HepG2 (cell line): Measurements from ENCODE around the gene PRMT5. TPM values are rescaled to one million over a fixed set of nuclear protein-coding genes. Genes with fewer than 3 reads are reported as not detected.

ENCODE experiments used
- ATAC-seq: fragments of 200-7000 bp; cut with Tn5 transposase; 3 replicates; pipeline ENCODE4 v1.9.1; 2020; ENCODE audit warnings: mild to moderate bottlenecking, moderate library complexity
- BruUV-seq: library from RNA; stranded (reverse); fragments of 400-500 nt; replicated peaks from 2 replicates; lab custom pipeline; 2021; lab: Mats Ljungman, UMichigan
- CTCF ChIA-PET: fragments of 300-600 bp; formaldehyde crosslinking; extraction: SDS; loops from one replicate; lab custom pipeline; 2021; ENCODE audit warnings: low total read pairs, inconsistent platforms, low intra/inter-chr PET ratio; lab: Yijun Ruan, JAX
- POLR2A ChIA-PET: fragments of 350-600 bp; sonication (Branson Sonifier 250); formaldehyde crosslinking; loops from one replicate; lab custom pipeline; 2020; ENCODE audit warnings: antibody characterized with exemption, inconsistent platforms; lab: Yijun Ruan, JAX
- DNase-seq: peaks from one replicate; pipeline ENCODE4 v3.0.0-alpha.2; 2015; ENCODE audit warnings: low spot score
- FAIRE-seq: peaks from 3 replicates; lab custom pipeline; 2011; peaks lifted over from hg19 to GRCh38; lab: Jason Lieb, UNC
- H2AFZ ChIP-seq: one replicate; pipeline ENCODE4 v1.6.1; 2011; ENCODE audit warnings: low read length, inconsistent platforms
- H3K27ac ChIP-seq: fragments of 300-600 bp; 3 replicates; pipeline ENCODE4 v1.8.0; 2011; ENCODE audit warnings: mixed run types, mild to moderate bottlenecking, mixed read lengths, low read length, inconsistent platforms; ENCODE audit not compliant: insufficient read depth; ENCODE audit errors: extremely low read length
- H3K27me3 ChIP-seq, 2 experiments: fragments of 200-600 bp in 1 of 2; 2 replicates in 1 of 2; 3 replicates in 1 of 2; pipeline versions ENCODE4 v1.6.0 to v1.8.0; 2011; ENCODE audit warnings: low read length in 2 of 2, mild to moderate bottlenecking in 2 of 2, moderate library complexity in 2 of 2, inconsistent platforms in 1 of 2; ENCODE audit not compliant: insufficient read depth in 2 of 2, control insufficient read depth in 1 of 2
- H3K36me3 ChIP-seq, 2 experiments: fragments of 200-600 bp in 1 of 2; replicated peaks in 1 of 2; 2 replicates in 1 of 2; 3 replicates in 1 of 2; pipeline versions ENCODE4 v1.5.1 to v1.8.0; 2011; ENCODE audit warnings: low read length in 2 of 2, inconsistent platforms in 1 of 2; ENCODE audit not compliant: insufficient read depth in 2 of 2, control insufficient read depth in 1 of 2
- H3K4me1 ChIP-seq: 2 replicates; pipeline ENCODE4 v1.5.1; 2012; ENCODE audit warnings: low read length, inconsistent platforms; ENCODE audit not compliant: insufficient read depth
- H3K4me2 ChIP-seq: 2 replicates; pipeline ENCODE4 v1.6.0; 2011; ENCODE audit warnings: low read depth, low read length, inconsistent platforms
- H3K4me3 ChIP-seq, 3 experiments: fragments of 200-600 bp in 1 of 3; sonication (generic), shearing (Covaris generic) in 1 of 3; replicated peaks in 1 of 3; 2 replicates each; pipeline ENCODE4 v1.5.1; 2011 to 2016; ENCODE audit warnings: low read length in 3 of 3, inconsistent platforms in 2 of 3, low read depth in 2 of 3, mild to moderate bottlenecking in 2 of 3, control low read depth in 1 of 3, mixed read lengths in 1 of 3; ENCODE audit not compliant: insufficient read depth in 1 of 3
- H3K79me2 ChIP-seq: one replicate; pipeline ENCODE4 v1.6.1; 2011; ENCODE audit warnings: low read length, inconsistent platforms; ENCODE audit not compliant: insufficient read depth
- H3K9ac ChIP-seq: 2 replicates; pipeline ENCODE4 v1.6.0; 2011; ENCODE audit warnings: mild to moderate bottlenecking, low read depth, low read length, inconsistent platforms; ENCODE audit not compliant: insufficient read depth
- H3K9me3 ChIP-seq: 2 replicates; pipeline ENCODE4 v1.5.1; 2012; ENCODE audit warnings: mild to moderate bottlenecking, low read length
- H4K20me1 ChIP-seq: 2 replicates; pipeline ENCODE4 v1.6.0; 2011; ENCODE audit warnings: inconsistent platforms, mild to moderate bottlenecking, low read length, moderate library complexity; ENCODE audit not compliant: insufficient read depth
- CHD2 ChIP-seq: IDR thresholded peaks from 2 replicates; pipeline ENCODE4 v1.6.1; 2011; ENCODE audit warnings: low read depth, low read length, improper control_type of control experiment
- FOXK1 ChIP-seq: sonication (generic); formaldehyde crosslinking; IDR thresholded peaks from 2 replicates; pipeline ENCODE4 v1.4.0; 2020; ENCODE audit warnings: low read depth, missing genetic modification reagents, borderline replicate concordance
- GZF1 ChIP-seq: sonication (generic); formaldehyde crosslinking; IDR thresholded peaks from 2 replicates; pipeline ENCODE4 v1.5.1; 2020; ENCODE audit warnings: mild to moderate bottlenecking, missing genetic modification reagents
- TBX2 ChIP-seq: sonication (generic); formaldehyde crosslinking; IDR thresholded peaks from 2 replicates; pipeline ENCODE4 v1.5.0; 2020; ENCODE audit warnings: missing genetic modification reagents, mild to moderate bottlenecking, borderline replicate concordance
- WGBS: methylation state at CpG from one replicate; pipeline ENCODE4 v1.1.6; 2017; ENCODE audit warnings: low lambda C conversion rate; 5-methylcytosine and 5-hydroxymethylcytosine counted together
- in situ Hi-C: cut with HindIII; loops from 2 replicates; pipeline ENCODE4 v1.10.0; 2017; ENCODE audit warnings: low pct_unique_long_range_greater_than_20kb; ENCODE audit not compliant: extremely low pct_ligation_motif_present
- intact Hi-C: fragments of 100-400 bp; cut with micrococcal nuclease; formaldehyde crosslinking; loops from one replicate; pipeline ENCODE4 v1.10.0; 2022; ENCODE audit not compliant: unreplicated experiment
- polyA plus RNA-seq, 8 experiments: library from polyadenylated mRNA; depleted of rRNA in 3 of 8; stranded (reverse) in 7 of 8; unstranded in 1 of 8; fragments of >200 nt; fragmentation: Illumina TruSeq in 4 of 8; extraction: Trizol in 4 of 8; gene quantifications; 2 replicates each; pipeline versions ENCODE4 v1.2.1 to v1.2.3, GENCODE V29; 2011 to 2016; ENCODE audit warnings: low read depth in 4 of 8, missing spikeins in 1 of 8, mixed read lengths in 1 of 8; ENCODE audit not compliant: insufficient read depth in 1 of 8
- total RNA-seq, 5 experiments: library from RNA; depleted of rRNA; stranded (reverse); fragments of >200 nt; fragmentation: Illumina TruSeq; extraction: Trizol; gene quantifications; 2 replicates each; pipeline ENCODE4 v1.2.3, GENCODE V29; 2016; ENCODE audit warnings: low read depth in 1 of 5
- TF ChIP-seq, protein P1 (sequence below): sonication (generic); formaldehyde crosslinking; IDR thresholded peaks from 2 replicates; pipeline ENCODE4 v1.4.0; 2020; ENCODE audit warnings: missing genetic modification reagents, mild to moderate bottlenecking, borderline replicate concordance

The PRMT5 gene
- total and polyA plus RNA-seq, 2 of the 13 experiments (the other 11 are each of a cell fraction or from before 2014, with no cell fraction given), result 210 to 354 TPM

DNA sequence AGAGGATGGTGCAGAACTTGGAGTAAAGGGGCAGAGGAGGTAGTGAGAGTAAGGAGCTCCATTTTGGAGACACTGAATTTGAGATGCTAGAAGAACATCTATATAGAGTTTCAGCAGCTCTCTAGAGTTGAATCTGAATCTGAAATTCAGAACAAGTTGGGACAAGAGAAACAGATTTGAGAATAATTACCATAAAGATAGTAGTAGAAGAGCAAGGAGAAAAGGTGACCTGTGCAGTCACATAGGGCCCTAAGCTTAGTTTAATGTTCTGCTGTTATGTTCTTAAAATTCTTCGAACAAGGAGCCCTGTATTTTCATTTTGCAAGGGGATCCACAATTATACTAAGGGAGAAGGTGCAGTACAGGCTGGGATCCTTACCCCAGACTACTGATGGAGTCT lies 38.8 kb downstream of the PRMT5 start:
- POLR2A ChIA-PET, result interaction anchor here (0.7 kb wide), 1 partner anchor 13 kb away, joined by 3 read pairs; no protein-coding TSS in a partner anchor
- Histone ChIP-seq H3K4me2 (no peak overlapping the region), H4K20me1 (no peaks in the 10 kb centered on the region), H3K79me2 (no peaks in the 10 kb centered on the region), H3K9ac (no peak overlapping the region), H3K36me3 (no peaks in the 10 kb centered on the region), H3K27ac (no peak overlapping the region), H3K9me3 (no peaks in the 10 kb centered on the region), H3K27me3 (peaks cover 11 to 41% of the 10 kb centered on the region in 2 experiments), H3K4me3 (no peak overlapping the region), H2AFZ (no peak overlapping the region), H3K4me1 (peaks cover 2% of the 10 kb centered on the region; the same call in 1 of the 2 replicates)
- no peak for DNase-seq
- ATAC-seq, result no peak
- no peak for FAIRE-seq
- CTCF ChIA-PET, result no interaction called here
- WGBS, result 6% methylated on average over 1 of the region's 1 CpG
- intact Hi-C loops (no loop called here), in situ Hi-C loops (no loop called here)
- no TSS peak for BruUV-seq
- no peak for TF ChIP-seq CHD2
- peak; percentile 98 for TF ChIP-seq GZF1 (CRISPR knock-in tag)

DNA sequence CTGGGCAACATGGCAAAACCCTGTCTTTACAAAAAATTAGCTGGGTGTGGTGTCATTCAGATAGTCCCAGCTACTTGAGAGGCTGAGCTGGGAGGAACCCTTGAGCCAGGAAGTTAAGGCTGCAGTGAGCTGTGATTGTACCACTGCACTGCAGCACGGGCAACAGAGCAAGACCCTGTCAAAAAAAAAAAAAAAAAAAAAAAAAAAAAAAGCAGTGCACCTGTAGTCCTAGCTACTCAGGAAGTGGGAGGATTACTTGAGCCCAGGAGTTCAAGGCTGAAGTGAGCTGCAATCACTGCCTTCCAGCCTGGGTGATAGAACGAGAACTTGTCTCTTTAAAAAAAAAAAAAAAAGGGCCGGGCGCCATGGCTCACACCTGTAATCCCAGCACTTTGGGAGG lies 40.5 kb downstream of the PRMT5 start:
- TF ChIP-seq TBX2 (CRISPR knock-in tag) (peak; percentile 27; the same call in 1 of the 2 replicates), FOXK1 (CRISPR knock-in tag) (no peak)
- TF ChIP-seq, protein P1, sequence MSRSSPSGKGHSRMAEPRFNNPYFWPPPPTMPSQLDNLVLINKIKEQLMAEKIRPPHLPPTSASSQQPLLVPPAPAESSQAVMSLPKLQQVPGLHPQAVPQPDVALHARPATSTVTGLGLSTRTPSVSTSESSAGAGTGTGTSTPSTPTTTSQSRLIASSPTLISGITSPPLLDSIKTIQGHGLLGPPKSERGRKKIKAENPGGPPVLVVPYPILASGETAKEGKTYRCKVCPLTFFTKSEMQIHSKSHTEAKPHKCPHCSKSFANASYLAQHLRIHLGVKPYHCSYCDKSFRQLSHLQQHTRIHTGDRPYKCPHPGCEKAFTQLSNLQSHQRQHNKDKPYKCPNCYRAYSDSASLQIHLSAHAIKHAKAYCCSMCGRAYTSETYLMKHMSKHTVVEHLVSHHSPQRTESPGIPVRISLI (CRISPR knock-in tag), result peak; percentile 80
- Histone ChIP-seq H3K27me3 (peaks cover 11 to 54% of the 10 kb centered on the region in 2 experiments), H3K27ac (no peak overlapping the region), H3K79me2 (no peaks in the 10 kb centered on the region), H2AFZ (no peak overlapping the region), H3K36me3 (no peaks in the 10 kb centered on the region), H3K4me1 (peaks cover 9% of the 10 kb centered on the region), H4K20me1 (no peaks in the 10 kb centered on the region), H3K4me2 (no peak overlapping the region), H3K9me3 (no peaks in the 10 kb centered on the region), H3K9ac (no peak overlapping the region), H3K4me3 (no peak overlapping the region)
- 8% methylated on average over 4 of the region's 4 CpGs for WGBS
- ATAC-seq (no peak), DNase-seq (no peak), FAIRE-seq (no peak)
- in situ Hi-C loops (no loop called here), intact Hi-C loops (no loop called here)
- BruUV-seq, result no TSS peak
- ChIA-PET CTCF (no interaction called here), POLR2A (interaction anchor here (0.7 to 2.2 kb wide), 8 partner anchors 11 to 319 kb away, joined by 3 to 11 read pairs (median 4); partner anchors contain the start of genes LRP10, OXA1L and PRMT5)
